ENCODE measurements around the gene XPO5. TPM values are rescaled to one million over a fixed set of nuclear protein-coding genes. Genes with fewer than 3 reads are reported as not detected.

The XPO5 gene
- 10 to 100 TPM; 11.3 to 25.1 (median 17.6) TPM for total RNA-seq

DNA sequence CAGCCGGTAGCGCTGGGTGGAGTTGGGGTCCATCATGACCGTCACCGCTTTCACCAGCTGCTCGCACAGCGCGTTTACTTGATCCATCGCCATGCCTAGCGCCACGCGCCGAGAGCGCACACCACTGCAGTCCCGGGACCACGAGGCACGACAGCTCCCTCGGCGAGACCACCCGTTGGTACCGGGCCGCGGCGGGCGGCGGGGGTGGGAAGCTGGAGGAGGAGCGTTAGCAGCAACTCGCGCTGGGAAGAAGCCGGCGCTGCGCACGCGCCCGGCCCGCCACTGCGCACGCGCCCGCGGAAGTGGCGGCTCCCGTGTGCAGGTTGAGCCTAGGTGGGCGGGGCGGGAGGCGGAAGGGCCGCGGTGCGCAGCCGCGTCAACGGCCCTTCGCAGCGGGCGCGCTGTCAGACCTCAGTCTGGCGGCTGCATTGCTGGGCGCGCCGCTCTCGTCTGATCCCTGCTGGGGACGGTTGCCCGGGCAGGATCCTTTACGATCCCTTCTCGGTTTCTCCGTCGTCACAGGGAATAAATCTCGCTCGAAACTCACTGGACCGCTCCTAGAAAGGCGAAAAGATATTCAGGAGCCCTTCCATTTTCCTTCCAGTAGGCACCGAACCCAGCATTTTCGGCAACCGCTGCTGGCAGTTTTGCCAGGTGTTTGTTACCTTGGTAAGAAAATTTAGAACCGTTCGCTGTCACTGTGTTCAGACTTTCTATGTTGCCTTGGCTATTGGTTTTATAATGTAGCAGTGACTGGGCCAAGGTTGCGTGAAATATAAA, at the start of gene XPO5, which contains the start of gene POLH:
XPO5 (minus strand) TSS at position 267 of the 780 bp plus-strand sequence; CDS start at position 93, 174 bp downstream.
POLH (plus strand) TSS at position 414 of the 780 bp plus-strand sequence. CDS start 6,135 bp downstream, outside the sequence.
- no peak for TF ChIP-seq EP300 (IDR thresholded peaks at IDR 0.05; ENCODE audit: low read depth)
- peak; percentile 91 for TF ChIP-seq POLR2A (IDR thresholded peaks at IDR 0.05)
- peak; percentile 96 to 98 (median 97) for TF ChIP-seq POLR2AphosphoS5 (IDR thresholded peaks at IDR 0.05)
- TF ChIP-seq CTCF (IDR thresholded peaks at IDR 0.05), result peak in 2 of 5 experiments; percentile 8 to 26
- H3K4me1 ChIP-seq, result peaks cover 15 to 36% (median 23%) of the 10 kb centered on the region in 4 donors
- H3K27ac ChIP-seq, result peak within 1 kb of the TSS; percentile 82 to 90 (median 88)
- WGBS, 2 donors (ENCODE audit: low coverage in 1 of 2), result 1 to 3% methylated on average over 3 to 66 of the region's 76 CpGs
- intact Hi-C loops (cut with DNase I; ENCODE audit: low total_unique reads), result no loop called here
- H3K27me3 ChIP-seq, result no peaks in the 10 kb centered on the region
- peak within 1 kb of the TSS; percentile 73 to 94 (median 82) for H3K4me3 ChIP-seq
- H3K9me3 ChIP-seq, result no peaks in the 10 kb centered on the region
- peaks cover 0 to 18% (median 0%) of the 10 kb centered on the region in 4 donors for H3K36me3 ChIP-seq
- in situ Hi-C loops (cut with MboI; ENCODE audit: low pct_ligation_motif_present in 1 of 4, low pct_unique_long_range_greater_than_20kb in 1 of 4, low sequenced_read_pairs in 3 of 4), result no loop called here
- peak; percentile 96 for DNase-seq

DNA sequence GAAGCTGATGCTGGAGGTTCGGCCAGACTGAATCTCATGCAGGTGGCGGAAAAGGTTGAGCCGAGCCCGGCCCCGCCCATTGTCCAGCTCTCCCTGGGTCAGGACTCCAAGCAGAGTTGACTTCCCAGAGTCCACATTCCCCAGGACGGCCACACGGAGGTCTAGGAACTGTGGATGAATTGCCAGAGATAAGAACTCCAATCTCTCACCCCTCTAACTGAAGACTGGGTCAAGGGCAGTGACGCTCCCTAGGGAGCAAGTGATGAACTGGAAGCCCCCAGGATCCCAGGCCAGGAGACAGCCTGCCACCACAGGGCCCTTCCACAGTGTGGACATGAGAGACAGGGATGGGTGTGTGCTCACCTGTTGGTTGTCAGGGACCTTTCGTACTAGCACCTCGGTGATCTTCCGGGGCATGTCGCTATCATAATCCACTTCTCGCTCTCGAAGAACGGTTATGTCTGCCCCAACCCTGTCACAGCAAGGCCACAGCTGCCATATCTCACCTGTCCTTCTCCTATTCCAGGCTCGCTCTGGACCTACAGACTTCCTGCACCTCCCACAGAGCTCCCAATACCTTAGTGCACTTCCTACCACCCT, 49.7 kb upstream of the XPO5 start:
- TF ChIP-seq POLR2A (IDR thresholded peaks at IDR 0.05), result no peak
- TF ChIP-seq POLR2AphosphoS5 (IDR thresholded peaks at IDR 0.05), result no peak
- TF ChIP-seq CTCF (IDR thresholded peaks at IDR 0.05), result no peak
- TF ChIP-seq EP300 (IDR thresholded peaks at IDR 0.05; ENCODE audit: low read depth), result no peak
- Histone ChIP-seq H3K4me3 (no peak overlapping the region), H3K4me1 (peaks cover 8 to 22% (median 20%) of the 10 kb centered on the region in 4 donors), H3K27me3 (no peaks in the 10 kb centered on the region), H3K27ac (no peak overlapping the region), H3K36me3 (peaks cover 0 to 36% (median 10%) of the 10 kb centered on the region in 4 donors), H3K9me3 (no peaks in the 10 kb centered on the region)
- intact Hi-C loops (cut with DNase I; ENCODE audit: low total_unique reads), result no loop called here
- in situ Hi-C loops (cut with MboI; ENCODE audit: low pct_ligation_motif_present in 1 of 4, low pct_unique_long_range_greater_than_20kb in 1 of 4, low sequenced_read_pairs in 3 of 4), result no loop called here
- WGBS, 2 donors (ENCODE audit: low coverage in 1 of 2), result 95 to 100% methylated on average over 4 to 16 of the region's 16 CpGs
- no peak for DNase-seq

DNA sequence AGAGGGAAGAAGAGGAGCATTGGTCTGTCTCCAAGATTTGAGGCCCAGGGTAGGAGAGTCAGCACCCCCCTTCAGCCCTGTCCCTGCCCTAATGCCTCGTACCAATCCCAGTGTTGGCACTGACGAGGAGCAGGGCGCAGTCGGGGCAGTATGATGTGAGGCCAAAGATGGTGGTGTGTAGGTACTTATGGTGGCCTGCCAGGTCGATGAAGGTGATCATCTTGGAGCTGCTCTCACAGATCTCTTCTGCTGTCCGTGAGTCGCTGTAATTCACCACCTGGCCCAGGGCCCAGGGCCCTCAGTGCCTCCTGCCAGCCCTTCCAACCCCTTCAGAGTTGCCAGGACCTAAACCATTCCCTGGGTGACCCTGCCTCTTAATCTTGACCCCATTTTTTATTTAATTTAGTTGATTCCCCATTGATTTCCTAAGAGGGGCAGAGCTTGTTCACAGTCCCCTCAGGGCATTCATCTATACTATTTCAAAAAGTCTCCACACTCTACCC, 49.0 kb upstream of the XPO5 start:
- Histone ChIP-seq H3K27me3 (no peaks in the 10 kb centered on the region), H3K4me1 (peaks cover 4 to 17% (median 15%) of the 10 kb centered on the region in 4 donors), H3K9me3 (no peaks in the 10 kb centered on the region), H3K4me3 (no peak overlapping the region), H3K27ac (no peak overlapping the region), H3K36me3 (peaks cover 0 to 42% (median 11%) of the 10 kb centered on the region in 4 donors)
- intact Hi-C loops (cut with DNase I; ENCODE audit: low total_unique reads), result no loop called here
- TF ChIP-seq POLR2A (IDR thresholded peaks at IDR 0.05) (no peak), EP300 (IDR thresholded peaks at IDR 0.05; ENCODE audit: low read depth) (no peak), CTCF (IDR thresholded peaks at IDR 0.05) (no peak), POLR2AphosphoS5 (IDR thresholded peaks at IDR 0.05) (no peak)
- DNase-seq, result no peak
- in situ Hi-C loops (cut with MboI; ENCODE audit: low pct_ligation_motif_present in 1 of 4, low pct_unique_long_range_greater_than_20kb in 1 of 4, low sequenced_read_pairs in 3 of 4), result loop anchor here in 1 of 4 donors (25.0 kb wide), 1 partner anchor 462 kb away; no protein-coding TSS in a partner anchor
- 82 to 90% methylated on average over 5 to 7 of the region's 7 CpGs for WGBS, 2 donors (ENCODE audit: low coverage in 1 of 2)

All from transverse colon (tissue), 4 donors.